ENCODE data around the gene MCOLN2. TPM values are rescaled to one million over a fixed set of nuclear protein-coding genes. Genes with fewer than 3 reads are reported as not detected.

Gene MCOLN2
- total RNA-seq, 1 experiment from 2014 or later, result 1.3 TPM

GRCh38 chr1:84959294-84959693 lies 37.6 kb downstream of the MCOLN2 start:
- no peak overlapping the region for H3K14ac ChIP-seq (ENCODE audit: insufficient read depth, low read length)
- no peaks in the 10 kb centered on the region for H3K4me1 Mint-ChIP-seq
- H3K4me1 ChIP-seq (ENCODE audit: insufficient read depth, low read length), result peaks cover 2% of the 10 kb centered on the region; the same call in 1 of the 2 replicates
- no peak overlapping the region for H4K5ac ChIP-seq (ENCODE audit: insufficient read length, low read depth, low read length)
- no peaks in the 10 kb centered on the region for H3K79me1 ChIP-seq (ENCODE audit: insufficient read depth, low read depth, low read length, poor library complexity, severe bottlenecking)
- no peak overlapping the region for H4K8ac ChIP-seq (replicated peaks; ENCODE audit: insufficient read length, low read depth, low read length)
- no peak for TF ChIP-seq CTCF (conservative IDR thresholded peaks at IDR 0.05)
- H3K4me2 ChIP-seq (ENCODE audit: insufficient read depth, insufficient read length, low read length), result no peak overlapping the region
- no peak overlapping the region for H2AFZ ChIP-seq (ENCODE audit: low read length)
- H2BK12ac ChIP-seq (ENCODE audit: insufficient read length, low read depth, low read length), result no peak overlapping the region
- no peak overlapping the region for H2BK120ac ChIP-seq (ENCODE audit: low read depth, low read length, poor library complexity, severe bottlenecking)
- H3K9ac ChIP-seq (ENCODE audit: extremely low read depth, insufficient read length, low read length), result no peak overlapping the region
- no peak overlapping the region for H2AK5ac ChIP-seq (ENCODE audit: insufficient read length, low read length)
- H3K27me3 ChIP-seq (ENCODE audit: insufficient read depth, low read length), result no peaks in the 10 kb centered on the region
- no peak for DNase-seq
- no peak overlapping the region for H2BK15ac ChIP-seq (ENCODE audit: low read depth, low read length)
- no peak overlapping the region for H3K27ac ChIP-seq (ENCODE audit: insufficient read length, low read depth, low read length)
- H3K27me3 Mint-ChIP-seq (ENCODE audit: low read depth), result no peaks in the 10 kb centered on the region; the same call in 1 of the 2 replicates
- peaks cover 0 to 4% (median 0%) of the 10 kb centered on the region in 3 experiments; a peak in 1 of 7 replicates for H3K36me3 Mint-ChIP-seq (ENCODE audit: insufficient read depth in 1 of 3, low read depth in 3 of 3)
- H3K4ac ChIP-seq (ENCODE audit: low read depth, low read length), result no peak overlapping the region
- H3K23me2 ChIP-seq (ENCODE audit: insufficient read length, low read depth, low read length, poor library complexity, severe bottlenecking), result no peaks in the 10 kb centered on the region
- whole genome bisulfite sequencing (ENCODE audit: extremely low coverage, insufficient read length, low lambda C conversion rate), result 100% methylated on average over 4 of the region's 5 CpGs
- no peaks in the 10 kb centered on the region for H3K9me3 ChIP-seq (ENCODE audit: control insufficient read depth, low read depth, low read length)
- no peak overlapping the region for H3T11ph ChIP-seq (ENCODE audit: low read length)
- no peak overlapping the region for H3K23ac ChIP-seq (ENCODE audit: insufficient read length, low read depth, low read length)
- H3K9me3 Mint-ChIP-seq, result no peaks in the 10 kb centered on the region
- H3K18ac ChIP-seq (ENCODE audit: insufficient read length, low read depth, low read length), result no peak overlapping the region
- no peaks in the 10 kb centered on the region for H3K79me2 ChIP-seq (ENCODE audit: insufficient read depth, low read length)
- H3K27ac Mint-ChIP-seq, result no peak overlapping the region; a peak in 1 of 7 replicates
- no peak overlapping the region for H3K56ac ChIP-seq (ENCODE audit: insufficient read length, low read depth, low read length)
- H3K4me3 Mint-ChIP-seq, result no peak overlapping the region
- no peak overlapping the region for H2BK5ac ChIP-seq (ENCODE audit: insufficient read length, low read length)
- no peak overlapping the region for H2BK20ac ChIP-seq (ENCODE audit: low read depth, low read length, poor library complexity, severe bottlenecking)
- no peaks in the 10 kb centered on the region for H4K20me1 ChIP-seq (ENCODE audit: control insufficient read depth, insufficient read depth, insufficient read length)
- H4K91ac ChIP-seq (ENCODE audit: insufficient read length, low read depth, low read length), result no peak overlapping the region

Measured in H9 (cell line).